ENCODE data around the gene MYL5.

The MYL5 gene

GRCh38 chr4:647481-647880 is 26.9 kb upstream of the MYL5 start:
- H3K27me3 ChIP-seq (ENCODE audit: control insufficient read depth, insufficient read depth, low read length), result peaks cover 30% of the 10 kb centered on the region
- H3K9me3 ChIP-seq (ENCODE audit: control insufficient read depth, low read length), result no peaks in the 10 kb centered on the region
- no peak overlapping the region for H3K9ac ChIP-seq (ENCODE audit: low read length)
- H3K36me3 ChIP-seq (ENCODE audit: control insufficient read depth, insufficient read depth, low read length), result no peaks in the 10 kb centered on the region
- no peak overlapping the region for H3K4me3 ChIP-seq (ENCODE audit: low read length)
- H3K4me1 ChIP-seq (ENCODE audit: control insufficient read depth, insufficient read depth, low read length), result no peaks in the 10 kb centered on the region

GRCh38 chr4:648579-649292 is 25.6 kb upstream of the MYL5 start:
- Histone ChIP-seq H3K27me3 (ENCODE audit: control insufficient read depth, insufficient read depth, low read length) (peaks cover 30% of the 10 kb centered on the region), H3K36me3 (ENCODE audit: control insufficient read depth, insufficient read depth, low read length) (no peaks in the 10 kb centered on the region), H3K9ac (ENCODE audit: low read length) (no peak overlapping the region)

GRCh38 chr4:649293-649625 is 25.1 kb upstream of the MYL5 start:
- Histone ChIP-seq H3K9me3 (ENCODE audit: control insufficient read depth, low read length) (no peaks in the 10 kb centered on the region), H3K4me3 (ENCODE audit: low read length) (no peak overlapping the region), H3K36me3 (ENCODE audit: control insufficient read depth, insufficient read depth, low read length) (no peaks in the 10 kb centered on the region), H3K4me1 (ENCODE audit: control insufficient read depth, insufficient read depth, low read length) (no peaks in the 10 kb centered on the region), H3K9ac (ENCODE audit: low read length) (no peak overlapping the region), H3K27me3 (ENCODE audit: control insufficient read depth, insufficient read depth, low read length) (peaks cover 30% of the 10 kb centered on the region)

More at GRCh38 chr4:648579-649292, 25.6 kb upstream of the MYL5 start:
- Histone ChIP-seq H3K9me3 (ENCODE audit: control insufficient read depth, low read length) (no peaks in the 10 kb centered on the region), H3K4me3 (ENCODE audit: low read length) (no peak overlapping the region), H3K4me1 (ENCODE audit: control insufficient read depth, insufficient read depth, low read length) (no peaks in the 10 kb centered on the region)

- no peaks in the 10 kb centered on the region for H3K4me1 ChIP-seq (ENCODE audit: control insufficient read depth, insufficient read depth, low read length)
- H3K9me3 ChIP-seq (ENCODE audit: control insufficient read depth, low read length), result no peaks in the 10 kb centered on the region
- no peak overlapping the region for H3K4me3 ChIP-seq (ENCODE audit: low read length)
- H3K27me3 ChIP-seq (ENCODE audit: control insufficient read depth, insufficient read depth, low read length), result peaks cover 30% of the 10 kb centered on the region
- H3K36me3 ChIP-seq (ENCODE audit: control insufficient read depth, insufficient read depth, low read length), result no peaks in the 10 kb centered on the region
- H3K9ac ChIP-seq (ENCODE audit: low read length), result no peak overlapping the region
Observed at GRCh38 chr4:649751-650310, 24.5 kb upstream of the MYL5 start.

GRCh38 chr4:650461-650860 is 23.9 kb upstream of the MYL5 start:
- H3K9me3 ChIP-seq (ENCODE audit: control insufficient read depth, low read length), result no peaks in the 10 kb centered on the region
- H3K4me1 ChIP-seq (ENCODE audit: control insufficient read depth, insufficient read depth, low read length), result no peaks in the 10 kb centered on the region
- no peaks in the 10 kb centered on the region for H3K36me3 ChIP-seq (ENCODE audit: control insufficient read depth, insufficient read depth, low read length)
- H3K9ac ChIP-seq (ENCODE audit: low read length), result no peak overlapping the region
- peaks cover 33% of the 10 kb centered on the region for H3K27me3 ChIP-seq (ENCODE audit: control insufficient read depth, insufficient read depth, low read length)
- H3K4me3 ChIP-seq (ENCODE audit: low read length), result no peak overlapping the region

GRCh38 chr4:650951-651883 is 23.1 kb upstream of the MYL5 start:
- no peaks in the 10 kb centered on the region for H3K4me1 ChIP-seq (ENCODE audit: control insufficient read depth, insufficient read depth, low read length)
- no peaks in the 10 kb centered on the region for H3K9me3 ChIP-seq (ENCODE audit: control insufficient read depth, low read length)
- H3K9ac ChIP-seq (ENCODE audit: low read length), result no peak overlapping the region
- no peaks in the 10 kb centered on the region for H3K36me3 ChIP-seq (ENCODE audit: control insufficient read depth, insufficient read depth, low read length)
- H3K27me3 ChIP-seq (ENCODE audit: control insufficient read depth, insufficient read depth, low read length), result peaks cover 34% of the 10 kb centered on the region
- no peak overlapping the region for H3K4me3 ChIP-seq (ENCODE audit: low read length)

- Histone ChIP-seq H3K4me3 (ENCODE audit: low read length) (no peak overlapping the region), H3K27me3 (ENCODE audit: control insufficient read depth, insufficient read depth, low read length) (peaks cover 34% of the 10 kb centered on the region), H3K9ac (ENCODE audit: low read length) (no peak overlapping the region), H3K36me3 (ENCODE audit: control insufficient read depth, insufficient read depth, low read length) (no peaks in the 10 kb centered on the region), H3K4me1 (ENCODE audit: control insufficient read depth, insufficient read depth, low read length) (no peaks in the 10 kb centered on the region), H3K9me3 (ENCODE audit: control insufficient read depth, low read length) (no peaks in the 10 kb centered on the region)
Observed at GRCh38 chr4:651884-652642, 22.3 kb upstream of the MYL5 start.

- Histone ChIP-seq H3K4me1 (ENCODE audit: control insufficient read depth, insufficient read depth, low read length) (no peaks in the 10 kb centered on the region), H3K9me3 (ENCODE audit: control insufficient read depth, low read length) (no peaks in the 10 kb centered on the region), H3K27me3 (ENCODE audit: control insufficient read depth, insufficient read depth, low read length) (peaks cover 28% of the 10 kb centered on the region)
Observed at GRCh38 chr4:653080-653821, 21.1 kb upstream of the MYL5 start.

GRCh38 chr4:653831-654502 is 20.4 kb upstream of the MYL5 start:
- Histone ChIP-seq H3K36me3 (ENCODE audit: control insufficient read depth, insufficient read depth, low read length) (no peaks in the 10 kb centered on the region), H3K27me3 (ENCODE audit: control insufficient read depth, insufficient read depth, low read length) (peaks cover 26% of the 10 kb centered on the region), H3K9ac (ENCODE audit: low read length) (no peak overlapping the region), H3K4me1 (ENCODE audit: control insufficient read depth, insufficient read depth, low read length) (no peaks in the 10 kb centered on the region), H3K9me3 (ENCODE audit: control insufficient read depth, low read length) (no peaks in the 10 kb centered on the region), H3K4me3 (ENCODE audit: low read length) (no peak overlapping the region)

More at GRCh38 chr4:653080-653821, 21.1 kb upstream of the MYL5 start:
- Histone ChIP-seq H3K36me3 (ENCODE audit: control insufficient read depth, insufficient read depth, low read length) (no peaks in the 10 kb centered on the region), H3K4me3 (ENCODE audit: low read length) (no peak overlapping the region), H3K9ac (ENCODE audit: low read length) (no peak overlapping the region)

GRCh38 chr4:654503-654845 is 19.9 kb upstream of the MYL5 start:
- H3K36me3 ChIP-seq (ENCODE audit: control insufficient read depth, insufficient read depth, low read length), result no peaks in the 10 kb centered on the region
- no peak overlapping the region for H3K9ac ChIP-seq (ENCODE audit: low read length)
- peaks cover 26% of the 10 kb centered on the region for H3K27me3 ChIP-seq (ENCODE audit: control insufficient read depth, insufficient read depth, low read length)
- no peaks in the 10 kb centered on the region for H3K9me3 ChIP-seq (ENCODE audit: control insufficient read depth, low read length)
- H3K4me1 ChIP-seq (ENCODE audit: control insufficient read depth, insufficient read depth, low read length), result no peaks in the 10 kb centered on the region
- H3K4me3 ChIP-seq (ENCODE audit: low read length), result no peak overlapping the region

GRCh38 chr4:654871-655463 is 19.4 kb upstream of the MYL5 start:
- no peaks in the 10 kb centered on the region for H3K9me3 ChIP-seq (ENCODE audit: control insufficient read depth, low read length)
- H3K4me3 ChIP-seq (ENCODE audit: low read length), result no peak overlapping the region
- no peak overlapping the region for H3K9ac ChIP-seq (ENCODE audit: low read length)
- H3K4me1 ChIP-seq (ENCODE audit: control insufficient read depth, insufficient read depth, low read length), result no peaks in the 10 kb centered on the region
- no peaks in the 10 kb centered on the region for H3K36me3 ChIP-seq (ENCODE audit: control insufficient read depth, insufficient read depth, low read length)
- peaks cover 25% of the 10 kb centered on the region for H3K27me3 ChIP-seq (ENCODE audit: control insufficient read depth, insufficient read depth, low read length)
